HG03558 (cell line): ENCODE data around the gene IFNAR1.

Source experiments
- ATAC-seq: cut with Tn5 transposase; IDR thresholded peaks from one replicate; pipeline ENCODE4 v1.9.1; 2021; ENCODE audit warnings: moderate number of reproducible peaks; ENCODE audit not compliant: unreplicated experiment; ENCODE audit errors: extremely low read depth

Gene IFNAR1

DNA sequence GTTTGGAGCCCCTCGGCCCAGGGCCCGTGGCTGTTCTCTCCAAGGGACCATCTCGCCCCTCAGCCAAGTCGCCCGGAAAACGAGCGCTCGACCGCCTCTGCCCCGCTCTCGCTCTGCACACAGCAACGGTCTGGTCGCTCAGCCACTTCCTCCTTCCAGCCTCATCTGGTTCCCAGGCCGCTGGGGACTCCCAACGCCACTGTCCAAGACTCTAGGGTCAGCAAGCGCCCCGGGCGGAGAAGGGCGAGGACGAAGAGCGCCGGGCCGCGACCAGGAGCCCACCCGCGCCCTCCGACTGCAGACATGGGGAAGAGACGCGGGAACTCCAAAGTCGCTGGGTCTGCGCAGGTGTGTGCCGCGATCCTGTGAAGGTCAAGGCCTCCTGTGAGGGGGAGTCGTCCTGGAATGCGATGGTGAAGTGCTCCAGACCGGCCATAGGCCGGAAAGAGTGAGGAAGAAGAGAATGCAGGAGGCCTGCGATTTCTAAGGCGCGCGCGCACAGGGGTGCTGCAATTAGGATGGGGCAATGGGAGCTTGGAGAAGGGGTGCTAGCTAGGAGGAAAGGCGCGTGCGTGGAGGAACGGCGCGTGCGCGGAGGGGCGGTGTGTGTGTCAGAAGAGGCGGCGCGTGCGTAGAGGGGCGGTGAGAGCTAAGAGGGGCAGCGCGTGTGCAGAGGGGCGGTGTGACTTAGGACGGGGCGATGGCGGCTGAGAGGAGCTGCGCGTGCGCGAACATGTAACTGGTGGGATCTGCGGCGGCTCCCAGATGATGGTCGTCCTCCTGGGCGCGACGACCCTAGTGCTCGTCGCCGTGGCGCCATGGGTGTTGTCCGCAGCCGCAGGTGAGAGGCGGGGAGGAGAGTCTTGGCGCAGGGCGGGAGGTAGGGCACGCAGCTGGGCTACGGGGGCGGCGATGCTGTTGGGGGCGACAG lies at the start of gene IFNAR1:
Gene IFNAR1 (plus strand): TSS at position 680 of the 931 bp plus-strand sequence. CDS start 86 bp downstream, at position 766.
- peak; percentile 47 for ATAC-seq

DNA sequence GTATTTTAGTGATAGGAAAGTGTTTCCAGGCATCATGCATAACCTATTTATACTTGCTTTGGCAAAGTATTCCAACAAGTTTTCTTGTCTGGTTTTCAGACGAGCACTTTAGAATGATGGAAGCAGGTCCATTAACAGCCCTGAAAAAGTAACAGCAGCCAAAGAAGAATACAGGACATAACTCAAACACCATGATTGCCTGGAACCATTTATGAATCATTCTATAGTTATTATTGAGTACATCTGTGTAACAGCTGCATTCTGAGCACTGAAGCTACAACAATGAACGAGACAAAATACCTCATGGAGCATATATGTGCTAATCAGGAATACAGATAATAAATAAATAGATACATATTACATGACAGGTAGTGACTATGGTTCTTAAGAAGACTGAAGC lies 46.0 kb upstream of the IFNAR1 start:
- no peak for ATAC-seq

GRCh38 chr21:33279330-33279820 lies 45.4 kb upstream of the IFNAR1 start:
- no peak for ATAC-seq

GRCh38 chr21:33281096-33281652 lies 43.6 kb upstream of the IFNAR1 start:
- no peak for ATAC-seq

- ATAC-seq = no peak
Measured at GRCh38 chr21:33283203-33283602, 41.6 kb upstream of the IFNAR1 start.

GRCh38 chr21:33286076-33286475 lies 38.7 kb upstream of the IFNAR1 start:
- no peak for ATAC-seq

- ATAC-seq = no peak
Measured at GRCh38 chr21:33286600-33287456, 37.9 kb upstream of the IFNAR1 start.

DNA sequence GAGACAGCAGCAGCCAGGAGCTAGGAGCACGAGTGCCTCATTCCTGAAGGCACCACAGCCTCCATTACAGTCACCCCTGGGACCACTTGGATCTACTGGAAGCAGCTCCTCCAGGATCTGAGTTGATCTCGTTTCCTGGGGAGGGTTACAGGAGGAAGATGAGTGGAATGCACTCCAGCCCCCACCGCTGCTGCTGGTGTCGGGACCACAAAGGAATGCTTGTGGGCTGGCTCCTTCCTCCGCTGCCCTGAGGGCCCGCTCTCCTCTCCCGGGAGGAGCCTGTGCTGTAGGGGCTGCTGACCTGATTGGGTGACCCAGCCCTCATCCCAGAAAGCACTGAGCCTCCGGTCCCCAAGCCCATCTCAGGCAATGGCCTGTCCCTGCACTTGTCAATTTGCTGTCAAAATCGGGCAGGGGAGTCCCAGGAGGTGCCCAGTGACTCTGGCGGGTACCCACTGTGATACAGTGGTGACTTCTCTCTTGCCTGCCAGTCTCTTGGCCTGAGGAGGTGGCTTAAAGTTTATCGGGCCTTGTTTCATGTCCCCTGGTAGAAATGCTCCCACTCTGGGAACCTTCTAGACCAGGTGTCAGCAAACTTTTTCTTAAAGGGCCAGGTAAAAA lies 35.5 kb upstream of the IFNAR1 start:
- no peak for ATAC-seq

DNA sequence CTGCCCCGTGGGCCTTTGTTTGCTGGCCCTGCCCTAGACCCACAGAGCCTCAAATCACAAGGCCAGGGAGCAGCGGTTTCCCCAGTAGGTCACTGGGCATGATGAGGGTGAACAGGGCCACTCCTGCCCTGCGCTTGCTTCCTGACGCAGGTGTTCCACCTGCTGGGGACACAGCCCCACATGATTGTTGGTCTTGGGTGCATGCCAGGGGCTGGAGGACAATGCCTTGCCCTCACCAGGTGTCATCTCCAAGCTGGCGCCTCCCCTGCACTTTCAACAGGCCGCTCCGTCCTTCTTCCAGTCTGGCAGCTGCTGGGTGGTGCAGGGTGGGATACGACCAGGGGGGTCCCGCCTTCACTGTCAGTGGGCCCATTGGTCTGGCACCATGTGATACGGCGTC lies 34.3 kb upstream of the IFNAR1 start:
- no peak for ATAC-seq

- no peak for ATAC-seq
Measured at GRCh38 chr21:33291686-33292085, 33.1 kb upstream of the IFNAR1 start.

- ATAC-seq = no peak
Measured at GRCh38 chr21:33292724-33293123, 32.0 kb upstream of the IFNAR1 start.

- ATAC-seq = no peak
Measured at GRCh38 chr21:33293136-33293535, 31.6 kb upstream of the IFNAR1 start.

DNA sequence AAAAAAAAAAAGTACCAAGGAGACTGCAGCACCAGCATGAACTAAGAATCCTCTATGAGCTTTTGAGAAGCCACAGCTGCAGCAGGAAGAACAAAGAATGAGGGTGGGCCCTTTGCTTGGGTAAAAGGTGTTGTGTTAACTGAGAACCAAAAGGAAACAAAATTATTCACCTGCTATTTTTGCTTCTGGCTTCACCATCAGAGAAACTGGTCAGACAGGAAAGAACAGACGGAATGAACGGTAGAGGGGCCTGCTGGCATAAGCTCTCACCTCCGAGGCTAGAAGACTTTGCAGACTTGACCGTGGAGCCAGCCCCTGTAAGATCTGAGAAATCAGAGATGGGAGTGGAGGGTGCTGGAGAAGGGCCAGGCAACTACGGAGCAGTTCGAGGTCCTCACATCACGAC lies 31.0 kb upstream of the IFNAR1 start:
- no peak for ATAC-seq

GRCh38 chr21:33296156-33296555 lies 28.6 kb upstream of the IFNAR1 start:
- ATAC-seq = no peak

DNA sequence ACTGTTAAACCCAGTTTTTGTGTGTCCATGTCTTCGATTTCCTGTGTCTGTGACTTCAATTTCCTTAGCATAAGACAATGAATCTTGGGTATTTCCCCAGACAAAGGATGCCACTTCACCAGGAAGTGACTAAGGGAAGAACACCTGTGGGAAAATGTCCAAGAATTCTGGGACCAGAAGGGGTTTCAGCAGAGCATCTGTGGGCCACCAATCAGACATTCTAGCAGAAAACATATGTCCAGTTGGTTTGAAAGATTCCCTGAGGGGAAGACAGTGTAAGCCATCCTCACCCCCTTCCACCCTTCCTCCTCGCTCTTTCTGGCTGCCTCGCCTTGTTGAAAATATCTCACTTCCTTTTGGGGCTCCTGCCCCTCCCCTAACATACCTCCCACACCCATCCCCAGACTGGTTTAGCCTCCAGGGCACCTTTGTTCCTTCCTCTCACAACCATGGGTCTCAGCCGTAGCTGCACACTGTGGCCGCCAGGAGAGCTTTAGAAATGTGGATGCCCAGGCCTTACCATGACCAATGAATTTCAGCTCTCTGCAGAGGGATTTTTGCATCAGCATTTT lies 25.5 kb upstream of the IFNAR1 start:
- peak; percentile 53 for ATAC-seq

DNA sequence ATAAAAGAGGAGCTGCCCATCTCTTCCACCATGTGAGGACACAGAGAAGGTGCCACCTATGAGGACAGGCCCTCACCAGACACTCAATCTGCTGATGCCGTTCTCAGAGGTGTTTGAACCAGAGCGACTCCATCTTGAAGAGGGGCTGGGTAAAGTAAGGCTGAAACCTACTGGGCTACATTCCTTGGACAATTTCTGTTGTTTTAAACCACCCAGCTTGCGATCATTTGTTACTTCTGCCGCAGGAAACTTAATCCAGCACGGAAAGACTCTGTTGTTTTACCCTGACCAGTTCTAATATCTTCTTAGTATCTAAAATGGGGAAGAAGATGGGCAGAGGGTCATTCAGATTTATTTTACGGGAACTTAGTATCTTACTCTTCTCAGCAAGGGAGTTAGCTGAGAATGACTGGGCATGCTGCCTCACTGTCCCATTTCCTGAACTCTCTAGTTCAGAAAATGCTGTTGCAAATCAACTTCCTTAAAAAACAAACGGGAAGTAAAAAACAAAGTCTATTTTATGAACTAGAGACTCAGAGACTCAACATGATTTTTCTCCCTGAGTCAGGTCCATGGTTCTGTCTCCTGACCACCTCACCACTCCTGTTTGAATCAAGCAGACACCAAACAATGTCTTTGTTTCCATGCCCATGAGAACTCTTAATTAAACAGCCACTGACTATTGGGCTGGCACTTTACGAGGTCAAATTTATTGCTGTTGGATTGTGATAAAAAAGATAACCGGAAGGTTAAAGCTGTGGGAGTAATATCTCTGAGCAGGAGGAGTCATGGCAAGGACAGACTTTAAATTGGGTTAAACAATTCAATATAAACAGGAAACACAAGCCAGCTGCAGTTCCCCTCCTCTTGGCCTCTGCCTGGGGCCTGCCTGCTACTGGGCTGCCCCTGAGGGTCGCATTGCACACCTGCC lies 23.8 kb upstream of the IFNAR1 start:
- no peak for ATAC-seq

DNA sequence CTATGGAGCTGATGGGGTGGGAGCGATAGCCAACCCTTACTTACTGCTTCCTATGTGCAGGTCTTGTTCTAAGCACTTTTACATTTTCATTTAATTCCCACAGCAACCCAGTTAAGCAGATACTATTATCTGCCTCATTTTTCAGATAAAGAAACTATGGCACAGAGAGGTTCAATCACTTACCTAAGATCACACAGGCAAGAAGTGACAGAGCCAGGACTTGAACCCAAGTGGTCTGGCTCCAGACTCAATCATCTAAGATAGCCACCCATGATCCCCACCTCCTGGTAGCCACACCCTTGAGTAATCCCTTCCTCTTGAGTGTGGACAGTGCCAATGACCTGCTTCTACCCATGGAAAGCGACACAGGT lies 23.2 kb upstream of the IFNAR1 start:
- no peak for ATAC-seq

DNA sequence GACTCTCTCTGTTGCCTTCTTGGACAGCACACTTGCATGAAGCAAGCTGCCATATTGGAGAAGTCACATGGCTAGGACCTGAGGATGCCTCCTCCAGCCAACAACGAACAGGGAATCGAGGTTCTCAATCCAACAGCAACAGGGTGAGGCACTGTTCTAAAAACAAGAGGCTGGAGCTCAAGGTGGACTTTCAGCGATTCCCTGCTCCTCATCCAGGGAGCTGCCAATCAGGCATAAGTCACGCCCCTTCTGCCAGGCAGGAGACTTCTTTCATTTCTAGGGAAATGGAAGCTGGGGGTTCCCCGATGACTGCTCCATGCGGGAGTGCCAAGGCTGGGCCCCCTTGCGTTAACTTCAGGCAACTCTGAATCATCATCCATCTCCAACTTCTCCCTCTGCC lies 22.7 kb upstream of the IFNAR1 start:
- no peak for ATAC-seq

DNA sequence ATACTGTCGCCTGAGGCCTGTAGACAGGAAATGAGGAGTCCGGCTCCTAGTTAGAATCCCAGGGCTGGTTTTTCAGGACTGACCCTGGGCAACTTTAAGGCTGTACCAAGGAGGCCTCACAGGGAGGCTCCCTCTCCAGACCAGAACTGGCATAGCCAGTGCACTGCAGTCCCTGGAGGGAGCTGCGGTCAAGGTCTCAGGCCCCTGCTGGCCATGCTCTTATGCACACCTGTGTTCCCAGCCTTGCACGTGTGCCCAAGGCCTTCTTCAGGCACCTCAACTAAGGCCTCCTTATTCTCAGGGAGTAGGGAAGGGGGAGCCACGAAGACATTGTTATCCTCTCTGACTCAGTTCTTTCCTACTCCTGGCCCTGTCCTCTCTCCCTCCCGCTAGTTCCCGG lies 22.0 kb upstream of the IFNAR1 start:
- ATAC-seq = no peak
